GM23248 (cell line): ENCODE data around the gene H19. TPM values are rescaled to one million over a fixed set of nuclear protein-coding genes. Genes with fewer than 3 reads are reported as not detected.

Source experiments
- DNase-seq: peaks from one replicate; pipeline ENCODE4 v3.0.0-alpha.2; 2015
- H2AFZ ChIP-seq: fragments of 200-600 bp; sonication (generic); 2 replicates; pipeline ENCODE4 v1.6.1; 2016; ENCODE audit warnings: antibody characterized with exemption
- H3F3A ChIP-seq: fragments of 200-600 bp; sonication (generic); 2 replicates; pipeline ENCODE4 v1.6.1; 2016; ENCODE audit warnings: mild to moderate bottlenecking, antibody characterized with exemption, mixed run types; ENCODE audit not compliant: insufficient read depth
- H3K27ac ChIP-seq: fragments of 200-600 bp; sonication (generic); 2 replicates; pipeline ENCODE4 v1.5.1; 2016; ENCODE audit warnings: mild to moderate bottlenecking
- H3K27me3 ChIP-seq: fragments of 200-600 bp; sonication (generic); replicated peaks from 2 replicates; pipeline ENCODE4 v1.6.1; 2016; ENCODE audit warnings: mild to moderate bottlenecking; ENCODE audit not compliant: insufficient read depth
- H3K36me3 ChIP-seq: fragments of 200-600 bp; sonication (generic); 2 replicates; pipeline ENCODE4 v1.6.1; 2016; ENCODE audit warnings: low read depth, mild to moderate bottlenecking
- H3K4me1 ChIP-seq: fragments of 200-600 bp; sonication (generic); 2 replicates; pipeline ENCODE4 v1.6.1; 2016; ENCODE audit warnings: mild to moderate bottlenecking; ENCODE audit not compliant: insufficient read depth
- H3K4me2 ChIP-seq: fragments of 200-600 bp; sonication (generic); one replicate; pipeline ENCODE4 v1.6.1; 2016; ENCODE audit warnings: mild to moderate bottlenecking; ENCODE audit not compliant: unreplicated experiment
- H3K4me3 ChIP-seq: fragments of 200-600 bp; sonication (generic); 2 replicates; pipeline ENCODE4 v1.5.1; 2016; ENCODE audit warnings: mild to moderate bottlenecking
- H3K79me2 ChIP-seq: fragments of 200-600 bp; sonication (generic); 2 replicates; pipeline ENCODE4 v1.6.1; 2016; ENCODE audit warnings: mild to moderate bottlenecking; ENCODE audit not compliant: insufficient read depth
- H3K9ac ChIP-seq: fragments of 200-600 bp; sonication (generic); 2 replicates; pipeline ENCODE4 v1.6.1; 2016; ENCODE audit warnings: mild to moderate bottlenecking
- H3K9me2 ChIP-seq: fragments of 200-600 bp; sonication (generic); 2 replicates; pipeline ENCODE4 v1.6.1; 2016; ENCODE audit warnings: mixed run types, mild to moderate bottlenecking, moderate library complexity; ENCODE audit not compliant: insufficient read depth
- H3K9me3 ChIP-seq: fragments of 200-600 bp; sonication (generic); one replicate; pipeline ENCODE4 v1.6.1; 2017; ENCODE audit warnings: low read depth
- H4K20me1 ChIP-seq: fragments of 200-600 bp; sonication (generic); 2 replicates; pipeline ENCODE4 v1.6.0; 2016; ENCODE audit not compliant: insufficient read depth
- EZH2 ChIP-seq: fragments of 200-600 bp; sonication (generic); IDR thresholded peaks from 2 replicates; pipeline ENCODE4 v1.6.1; 2018; ENCODE audit warnings: antibody characterized with exemption, mild to moderate bottlenecking; ENCODE audit not compliant: insufficient read depth, poor library complexity, severe bottlenecking
- EZH2phosphoT487 ChIP-seq: fragments of 200-600 bp; sonication (generic); IDR thresholded peaks from 2 replicates; pipeline ENCODE4 v1.6.1; 2018; ENCODE audit warnings: antibody characterized with exemption, moderate library complexity, mild to moderate bottlenecking, low read depth; ENCODE audit not compliant: insufficient read depth
- WGBS, 2 experiments: methylation state at CpG; one replicate each; pipeline ENCODE4 v1.1.6; 2015 to 2017; ENCODE audit warnings: low lambda C conversion rate in 2 of 2, low coverage in 1 of 2; ENCODE audit errors: missing lambda C conversion rate in 2 of 2; 5-methylcytosine and 5-hydroxymethylcytosine counted together
- in situ Hi-C: fragments of 300-500 bp; cut with MboI; formaldehyde crosslinking; loops from 2 replicates; pipeline ENCODE4 v1.15.0; 2020
- microRNA counts: library from miRNA; unstranded; fragments of <30 nt; microRNA quantifications from one replicate; lab custom pipeline; 2016
- polyA plus RNA-seq: library from polyadenylated mRNA; unstranded; fragments of >200 nt; fragmentation: Nextera tagmentation; extraction: Ambion mirVana; gene quantifications from 2 replicates; pipeline ENCODE4 v1.2.1, GENCODE V29; 2016
- small RNA-seq: library from RNA; depleted of rRNA; stranded (forward); fragments of <200 nt; gene quantifications from one replicate; pipeline ENCODE3, GENCODE V24; 2014; ENCODE audit warnings: low read depth, low replicate concordance
- total RNA-seq: library from RNA; depleted of rRNA; stranded (reverse); fragments of >200 nt; shearing (Covaris generic); gene quantifications from 2 replicates; pipeline ENCODE4 v1.2.3, GENCODE V29; 2014; rRNA removed

The H19 gene
- total and polyA plus RNA-seq, 2 experiments from 2014 or later = 2.2 TPM; not detected in 1

- H3K27ac ChIP-seq = no peak overlapping the region
- no peaks in the 10 kb centered on the region for H3K4me1 ChIP-seq
- H3F3A ChIP-seq = no peaks in the 10 kb centered on the region
- no peak overlapping the region for H3K4me3 ChIP-seq
- no peak overlapping the region for H2AFZ ChIP-seq
- H3K9ac ChIP-seq = no peak overlapping the region
- no peaks in the 10 kb centered on the region for H3K27me3 ChIP-seq
- in situ Hi-C loops = no loop called here
- H3K9me3 ChIP-seq = no peaks in the 10 kb centered on the region
- no peaks in the 10 kb centered on the region for H3K9me2 ChIP-seq
- no peak overlapping the region for H3K4me2 ChIP-seq
- no peaks in the 10 kb centered on the region for H4K20me1 ChIP-seq
- no peaks in the 10 kb centered on the region for H3K36me3 ChIP-seq
- no peaks in the 10 kb centered on the region for H3K79me2 ChIP-seq
- no peak for TF ChIP-seq EZH2phosphoT487
- TF ChIP-seq EZH2 = no peak
- WGBS, 2 experiments = no CpG with 5 or more reads among the region's 36 CpGs
- no peak for DNase-seq
These were observed 49.9 kb downstream of the H19 start for GRCh38 chr11:1947592-1948237.

- H3K79me2 ChIP-seq = no peaks in the 10 kb centered on the region
- no peak for DNase-seq
- no peak for TF ChIP-seq EZH2phosphoT487
- TF ChIP-seq EZH2 = no peak
- no peak within 1 kb of the TSS for H2AFZ ChIP-seq
- H3K36me3 ChIP-seq = no peaks in the 10 kb centered on the region
- no CpG with 5 or more reads among the region's 85 CpGs for WGBS, 2 experiments
- H3F3A ChIP-seq = no peaks in the 10 kb centered on the region
- no peak within 1 kb of the TSS for H3K4me2 ChIP-seq
- H3K4me1 ChIP-seq = no peaks in the 10 kb centered on the region
- H3K4me3 ChIP-seq = no peak within 1 kb of the TSS
- H3K27ac ChIP-seq = no peak within 1 kb of the TSS
- in situ Hi-C loops = no loop called here
- H3K9me2 ChIP-seq = no peaks in the 10 kb centered on the region
- no peak within 1 kb of the TSS for H3K9ac ChIP-seq
- no peaks in the 10 kb centered on the region for H3K27me3 ChIP-seq
- no peaks in the 10 kb centered on the region for H4K20me1 ChIP-seq
- H3K9me3 ChIP-seq = no peaks in the 10 kb centered on the region
These were observed 50.7 kb downstream of the H19 start, which contains the start of gene MRPL23 for GRCh38 chr11:1946812-1947484. Gene MRPL23, plus strand, starts transcription at chr11:1947332. Its CDS starts 31 bp downstream, at chr11:1947363.

MicroRNAs within 50 kb of the gene (microRNA counts, 767-probe panel; counts per million panel counts)
- 447 counts per million, percentile 86 among the panel's probes with 10 or more counts for microRNA hsa-miR-675-5p (lab: Ali Mortazavi, UCI)

Small RNAs within 50 kb of the gene (small RNA-seq; reads per million reads assigned to genes)
- not detected for gene RF01972
- gene RF01973 = not detected

Other genes starting within 250 kb of the H19 start
- 1.6 and 67.4 TPM in 2 replicates for gene IFITM10, start 247.2 kb downstream of the H19 start, total RNA-seq
- 0.41 and 0.53 TPM in 2 replicates for gene IFITM10, start 247.2 kb downstream of the H19 start, polyA plus RNA-seq
- gene CTSD, start 233.9 kb downstream of the H19 start, total RNA-seq = 305 and 338 TPM in 2 replicates
- 321 and 327 TPM in 2 replicates for gene CTSD, start 233.9 kb downstream of the H19 start, polyA plus RNA-seq
- not detected in 2 replicates for gene SYT8, start 162.9 kb downstream of the H19 start, total RNA-seq
- not detected in 2 replicates for gene SYT8, start 162.9 kb downstream of the H19 start, polyA plus RNA-seq
- gene TNNI2, start 158.9 kb downstream of the H19 start, total RNA-seq = not detected in 2 replicates
- not detected in 2 replicates for gene TNNI2, start 158.9 kb downstream of the H19 start, polyA plus RNA-seq
- not detected in 2 replicates for gene LSP1, start 144.8 kb downstream of the H19 start, total RNA-seq
- gene LSP1, start 144.8 kb downstream of the H19 start, polyA plus RNA-seq = 0.36 and 1.3 TPM in 2 replicates
- gene PRR33, start 105.9 kb downstream of the H19 start, total RNA-seq = not detected in 2 replicates
- gene PRR33, start 105.9 kb downstream of the H19 start, polyA plus RNA-seq = not detected in 2 replicates
- gene TNNT3, start 78.1 kb downstream of the H19 start, total RNA-seq = not detected in 2 replicates
- not detected in 2 replicates for gene TNNT3, start 78.1 kb downstream of the H19 start, polyA plus RNA-seq
- 47.7 and 70.6 TPM in 2 replicates for gene MRPL23, start 50.5 kb downstream of the H19 start, total RNA-seq
- 40.5 and 40.9 TPM in 2 replicates for gene MRPL23, start 50.5 kb downstream of the H19 start, polyA plus RNA-seq
- gene IGF2, start 141.5 kb upstream of the H19 start, total RNA-seq = not detected in 2 replicates
- 0.06 and 0.18 TPM in 2 replicates for gene IGF2, start 141.5 kb upstream of the H19 start, polyA plus RNA-seq
- gene INS, start 163.4 kb upstream of the H19 start, total RNA-seq = not detected in 2 replicates
- not detected in 2 replicates for gene INS, start 163.4 kb upstream of the H19 start, polyA plus RNA-seq
- not detected in 2 replicates for gene TH, start 174.0 kb upstream of the H19 start, total RNA-seq
- not detected in 2 replicates for gene TH, start 174.0 kb upstream of the H19 start, polyA plus RNA-seq